Breast epithelium (tissue), 3 donors: ENCODE results near the gene RNASE11.

Experiments used
- CTCF ChIP-seq, 3 donors: fragments of 450-650 bp; IDR thresholded peaks; one replicate each; pipeline ENCODE4 v1.5.1; 2016 to 2017; ENCODE audit warnings: antibody characterized with exemption in 3 of 3, mild to moderate bottlenecking in 3 of 3, moderate library complexity in 3 of 3
- POLR2A ChIP-seq: fragments of 450-650 bp; IDR thresholded peaks from one replicate; pipeline ENCODE4 v1.6.1; 2016; ENCODE audit warnings: antibody characterized with exemption, mild to moderate bottlenecking, moderate library complexity
- POLR2AphosphoS5 ChIP-seq, 3 donors: sonication (generic); formaldehyde crosslinking; IDR thresholded peaks; one replicate each; pipeline ENCODE4 v1.6.1; 2017; ENCODE audit warnings: antibody characterized with exemption in 3 of 3

GRCh38 chr14:20608383-20609110 lies 20.7 kb upstream of the RNASE11 start:
- TF ChIP-seq CTCF (IDR thresholded peaks at IDR 0.05) (no peak), POLR2A (no peak), POLR2AphosphoS5 (IDR thresholded peaks at IDR 0.05) (no peak)
